ENCODE measurements around the gene AIFM2.

The AIFM2 gene

GRCh38 chr10:70067586-70067985, 65.0 kb downstream of the AIFM2 start:
- in situ Hi-C loops (cut with MboI; ENCODE audit: low pct_unique_long_range_greater_than_20kb, low sequenced_read_pairs): no loop called here
- DNase-seq: no peak

- DNase-seq: no peak
- in situ Hi-C loops (cut with MboI; ENCODE audit: low pct_unique_long_range_greater_than_20kb, low sequenced_read_pairs): no loop called here
These were observed 66.4 kb downstream of the AIFM2 start for GRCh38 chr10:70066190-70066589.

GRCh38 chr10:70064486-70064885, 68.1 kb downstream of the AIFM2 start:
- in situ Hi-C loops (cut with MboI; ENCODE audit: low pct_unique_long_range_greater_than_20kb, low sequenced_read_pairs): no loop called here
- DNase-seq: no peak

GRCh38 chr10:70063418-70064098, 69.1 kb downstream of the AIFM2 start:
- in situ Hi-C loops (cut with MboI; ENCODE audit: low pct_unique_long_range_greater_than_20kb, low sequenced_read_pairs): no loop called here
- no peak for DNase-seq
